ENCODE data around the gene UBR1.
"Not testable (repeated sequence)": the region's sequence is repeated elsewhere in the genome, so short reads cannot be mapped to it uniquely, and the experiment has no call there.

The UBR1 gene

GRCh38 chr15:42999201-42999779 lies 106.5 kb downstream of the UBR1 start:
- H3K4me3 ChIP-seq (ENCODE audit: low read depth, low read length), result no peak overlapping the region
- no peak for DNase-seq (ENCODE audit: low read depth)
- no peak for TF ChIP-seq CTCF (IDR thresholded peaks at IDR 0.05; ENCODE audit: control insufficient read depth, extremely low read depth, insufficient read depth)

GRCh38 chr15:42996871-42997270 lies 109.0 kb downstream of the UBR1 start:
- no peak for TF ChIP-seq CTCF (IDR thresholded peaks at IDR 0.05; ENCODE audit: control insufficient read depth, extremely low read depth, insufficient read depth)
- H3K4me3 ChIP-seq (ENCODE audit: low read depth, low read length), result no peak overlapping the region
- no peak for DNase-seq (ENCODE audit: low read depth)

GRCh38 chr15:42994546-42994945 lies 111.3 kb downstream of the UBR1 start:
- H3K4me3 ChIP-seq (ENCODE audit: low read depth, low read length), result no peak overlapping the region
- TF ChIP-seq CTCF (IDR thresholded peaks at IDR 0.05; ENCODE audit: control insufficient read depth, extremely low read depth, insufficient read depth), result no peak
- DNase-seq (ENCODE audit: low read depth), result no peak

- no peak for TF ChIP-seq CTCF (IDR thresholded peaks at IDR 0.05; ENCODE audit: control insufficient read depth, extremely low read depth, insufficient read depth)
- H3K4me3 ChIP-seq (ENCODE audit: low read depth, low read length), result no peak overlapping the region
- DNase-seq (ENCODE audit: low read depth), result no peak
Observed at GRCh38 chr15:42992626-42993025, 113.2 kb downstream of the UBR1 start.

- DNase-seq (ENCODE audit: low read depth), result no peak
- no peak overlapping the region for H3K4me3 ChIP-seq (ENCODE audit: low read depth, low read length)
- no peak for TF ChIP-seq CTCF (IDR thresholded peaks at IDR 0.05; ENCODE audit: control insufficient read depth, extremely low read depth, insufficient read depth)
Observed at GRCh38 chr15:42986693-42987342, 119.0 kb downstream of the UBR1 start.

GRCh38 chr15:42984493-42985034 lies 121.3 kb downstream of the UBR1 start:
- DNase-seq (ENCODE audit: low read depth), result no peak
- H3K4me3 ChIP-seq (ENCODE audit: low read depth, low read length), result no peak overlapping the region
- TF ChIP-seq CTCF (IDR thresholded peaks at IDR 0.05; ENCODE audit: control insufficient read depth, extremely low read depth, insufficient read depth), result no peak

GRCh38 chr15:42979113-42979512 lies 126.7 kb downstream of the UBR1 start:
- H3K4me3 ChIP-seq (ENCODE audit: low read depth, low read length); DNase-seq (ENCODE audit: low read depth): not testable (repeated sequence)

All from LNCaP clone FGC (cell line).